GM18505 (cell line): ENCODE data around the gene MYL5.

ENCODE experiments used
- ATAC-seq: cut with Tn5 transposase; IDR thresholded peaks from one replicate; pipeline ENCODE4 v1.9.1; 2021; ENCODE audit not compliant: unreplicated experiment
- POLR2A ChIP-seq: IDR thresholded peaks from 4 replicates; pipeline ENCODE4 v1.6.1; 2011; ENCODE audit warnings: borderline replicate concordance; ENCODE audit not compliant: insufficient read depth, insufficient read length; ENCODE audit errors: extremely low read depth

MYL5 gene, protein sequence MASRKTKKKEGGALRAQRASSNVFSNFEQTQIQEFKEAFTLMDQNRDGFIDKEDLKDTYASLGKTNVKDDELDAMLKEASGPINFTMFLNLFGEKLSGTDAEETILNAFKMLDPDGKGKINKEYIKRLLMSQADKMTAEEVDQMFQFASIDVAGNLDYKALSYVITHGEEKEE

DNA sequence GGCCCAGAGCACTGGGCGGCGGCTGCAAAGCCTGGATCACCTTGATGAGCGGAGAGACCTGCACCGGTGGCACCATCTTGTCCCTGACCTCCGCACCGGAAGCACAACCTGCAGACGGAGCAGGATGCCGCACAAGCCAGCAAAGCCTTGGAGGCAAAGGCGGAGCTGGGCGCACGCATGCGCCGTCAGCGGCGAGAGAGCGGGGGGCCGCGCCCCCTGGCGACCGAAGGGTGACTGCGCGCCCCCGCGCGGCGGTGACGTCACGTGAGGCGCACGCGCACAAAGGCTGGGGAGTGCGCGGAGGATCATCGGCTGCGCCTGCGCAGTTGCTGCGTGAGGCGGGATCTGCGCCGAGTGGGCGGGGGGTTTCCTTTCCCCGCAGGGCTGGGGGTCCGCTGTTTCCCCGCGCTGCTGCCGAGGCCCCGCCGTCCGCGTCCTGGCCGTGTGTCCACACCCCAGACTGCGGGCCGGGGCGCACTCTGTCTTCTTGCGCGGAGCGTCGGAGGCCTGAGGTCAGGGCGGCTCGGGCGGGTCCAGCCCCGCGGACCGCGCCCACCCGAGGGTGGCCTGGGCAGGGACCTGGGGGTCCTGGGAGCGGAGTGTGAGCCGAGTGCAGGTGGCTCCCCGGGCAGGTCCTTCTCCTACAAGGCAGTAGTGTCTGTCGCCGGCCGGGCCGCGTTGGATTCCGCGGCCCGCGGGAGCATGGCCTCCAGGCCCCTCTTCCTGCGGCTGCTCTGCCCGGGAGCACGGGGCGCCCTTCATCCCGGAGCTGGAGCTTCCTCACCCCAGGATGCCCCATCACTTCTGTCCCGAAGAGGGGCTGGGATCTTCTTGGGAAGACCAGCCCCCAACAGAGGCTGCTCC lies at the start of gene MYL5, which contains the start of gene ATP5ME:
MYL5 (plus strand) TSS at position 371 of the 864 bp plus-strand sequence. CDS start 3,485 bp downstream, outside the sequence.
ATP5ME (minus strand) TSS at position 105 of the 864 bp plus-strand sequence; CDS start at position 76, 29 bp downstream.
- peak; percentile 71 for ATAC-seq
- peak; percentile 89 for TF ChIP-seq POLR2A

DNA sequence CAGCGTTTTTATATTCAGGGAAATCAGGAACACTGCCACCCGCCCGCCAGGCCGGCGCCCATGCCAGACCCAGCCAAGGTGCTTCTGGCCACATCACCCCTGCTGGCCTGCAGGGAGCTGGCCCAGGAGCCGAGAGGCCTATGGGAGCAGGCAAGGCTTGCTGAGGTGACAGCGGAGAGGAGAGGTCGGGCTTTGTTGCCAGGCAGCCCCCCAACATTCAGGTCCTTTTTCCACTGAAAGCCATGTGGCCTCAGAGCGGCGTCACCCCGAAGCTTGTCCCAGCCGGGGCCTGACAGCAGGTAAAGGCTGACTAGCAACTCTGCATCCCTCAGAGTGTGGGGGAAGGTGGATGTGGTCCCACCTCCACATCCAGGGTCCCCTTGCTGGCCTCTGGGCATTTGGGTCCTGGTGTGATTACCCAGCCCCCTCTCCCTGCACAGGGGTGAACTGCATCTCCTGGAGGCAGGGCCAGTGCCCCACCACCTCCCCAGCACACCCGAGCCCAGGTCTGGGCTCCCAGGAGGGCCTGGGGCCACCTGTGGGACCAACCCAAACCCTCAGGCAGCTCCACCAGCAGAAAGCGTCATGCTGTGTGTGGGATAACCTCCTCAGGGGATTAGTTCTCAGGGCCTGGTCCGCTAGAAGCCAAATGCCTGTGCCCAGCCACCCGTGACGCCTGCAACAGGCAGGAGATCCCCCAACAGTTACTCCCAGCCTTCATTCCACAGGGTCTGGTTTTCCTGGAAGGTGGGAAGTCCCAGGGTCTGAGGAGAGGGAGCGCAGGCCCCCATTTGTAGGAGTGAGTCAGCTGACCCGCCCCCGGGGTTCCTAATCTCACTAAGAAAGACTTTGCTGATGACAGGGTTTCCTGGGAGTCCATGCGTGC lies 49.4 kb upstream of the MYL5 start, which contains the start of gene PDE6B:
PDE6B (plus strand) TSS at position 869 of the 886 bp plus-strand sequence. CDS start 54 bp downstream, outside the sequence.
- ATAC-seq, result no peak
- TF ChIP-seq POLR2A, result no peak

DNA sequence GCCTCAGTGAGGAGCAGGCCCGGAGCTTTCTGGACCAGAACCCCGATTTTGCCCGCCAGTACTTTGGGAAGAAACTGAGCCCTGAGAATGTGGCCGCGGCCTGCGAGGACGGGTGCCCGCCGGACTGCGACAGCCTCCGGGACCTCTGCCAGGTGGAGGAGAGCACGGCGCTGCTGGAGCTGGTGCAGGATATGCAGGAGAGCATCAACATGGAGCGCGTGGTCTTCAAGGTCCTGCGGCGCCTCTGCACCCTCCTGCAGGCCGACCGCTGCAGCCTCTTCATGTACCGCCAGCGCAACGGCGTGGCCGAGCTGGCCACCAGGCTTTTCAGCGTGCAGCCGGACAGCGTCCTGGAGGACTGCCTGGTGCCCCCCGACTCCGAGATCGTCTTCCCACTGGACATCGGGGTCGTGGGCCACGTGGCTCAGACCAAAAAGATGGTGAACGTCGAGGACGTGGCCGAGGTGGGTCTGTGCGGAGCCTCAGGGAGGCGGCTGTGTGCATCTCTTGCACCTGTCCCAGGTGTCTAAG lies 48.6 kb upstream of the MYL5 start:
- ATAC-seq, result no peak
- TF ChIP-seq POLR2A, result no peak

DNA sequence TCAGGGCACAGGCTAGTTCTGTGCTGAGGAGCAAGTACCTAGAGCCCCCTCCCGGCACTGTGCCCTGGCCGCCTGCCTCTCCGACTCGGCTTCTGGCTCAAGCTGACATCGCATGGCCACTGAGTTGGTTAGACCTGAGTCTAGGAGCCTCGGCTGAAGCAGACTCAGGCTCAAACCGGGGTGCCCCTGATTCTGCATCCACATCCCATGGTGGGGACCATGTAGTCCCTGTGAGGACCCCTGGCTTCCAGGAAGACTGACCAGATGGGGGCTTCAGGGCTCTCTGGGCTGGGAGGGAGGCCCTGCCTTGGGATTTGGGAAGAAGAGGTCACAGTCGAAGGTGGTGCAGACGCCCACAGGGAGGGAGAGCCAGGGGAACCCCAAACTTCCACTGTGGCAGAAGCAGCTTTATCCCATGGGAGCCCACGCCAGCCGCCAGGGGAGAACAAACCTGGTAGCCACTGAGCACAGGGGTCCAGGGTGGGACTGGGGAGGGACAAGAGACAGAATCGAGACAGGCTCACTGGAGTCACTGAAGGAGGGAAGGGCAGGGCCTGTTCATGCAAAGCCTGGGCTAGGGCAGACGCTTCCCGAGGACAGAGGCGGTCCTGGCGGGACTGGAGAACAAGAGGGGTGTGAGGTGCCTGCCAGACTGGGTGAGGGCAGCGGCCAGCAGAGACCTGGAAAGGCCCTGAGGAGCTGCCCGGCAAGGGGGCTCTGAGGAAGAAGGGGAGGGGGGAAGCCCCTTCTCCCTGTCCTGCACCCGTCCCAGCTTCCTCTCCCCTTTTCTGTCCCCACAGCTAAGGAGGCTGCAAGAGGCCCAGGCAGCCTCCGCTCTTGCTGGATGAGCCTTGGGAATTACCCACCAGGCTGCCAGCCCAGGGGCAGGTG lies 47.9 kb upstream of the MYL5 start:
- ATAC-seq, result no peak

DNA sequence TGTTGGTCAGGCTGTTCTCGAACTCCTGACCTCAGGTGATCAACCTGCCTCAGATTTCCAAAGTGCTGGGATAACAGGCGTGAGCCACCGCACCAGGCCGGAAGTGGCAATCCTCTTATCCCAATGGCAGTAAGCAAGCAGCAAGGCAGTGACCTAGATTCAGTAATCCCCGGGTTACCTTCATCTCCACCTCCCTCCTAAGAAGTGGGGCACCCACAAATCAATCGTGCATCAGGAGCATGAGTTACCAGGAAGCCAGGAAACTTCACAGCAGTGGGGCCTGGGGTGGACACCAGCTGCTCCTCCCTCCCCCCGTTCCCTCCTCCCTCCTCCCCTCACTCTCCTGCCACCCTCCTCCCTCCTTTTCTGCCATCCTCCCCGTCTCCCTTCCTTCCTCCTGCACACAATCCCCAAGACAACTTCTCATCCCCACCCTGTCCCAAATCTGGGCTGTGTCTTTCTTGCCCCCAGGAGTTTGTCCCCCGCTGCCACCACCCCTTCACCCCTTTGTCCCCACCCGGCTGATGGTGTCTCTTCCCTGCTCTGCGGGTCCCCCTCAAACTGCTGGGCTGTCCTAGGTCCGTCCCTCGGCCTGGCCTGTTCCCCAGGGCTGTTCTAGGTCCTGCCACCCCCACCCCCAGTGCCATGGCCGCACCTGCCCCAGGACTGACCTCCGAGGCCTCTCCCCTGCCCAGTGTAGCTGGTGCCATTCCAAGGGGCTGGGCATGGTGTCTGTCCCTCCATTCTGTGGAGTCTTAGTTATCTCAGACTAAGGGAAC lies 46.8 kb upstream of the MYL5 start:
- no peak for TF ChIP-seq POLR2A
- no peak for ATAC-seq

More for the DNA sequence above, 47.9 kb upstream of the MYL5 start:
- TF ChIP-seq POLR2A, result no peak

DNA sequence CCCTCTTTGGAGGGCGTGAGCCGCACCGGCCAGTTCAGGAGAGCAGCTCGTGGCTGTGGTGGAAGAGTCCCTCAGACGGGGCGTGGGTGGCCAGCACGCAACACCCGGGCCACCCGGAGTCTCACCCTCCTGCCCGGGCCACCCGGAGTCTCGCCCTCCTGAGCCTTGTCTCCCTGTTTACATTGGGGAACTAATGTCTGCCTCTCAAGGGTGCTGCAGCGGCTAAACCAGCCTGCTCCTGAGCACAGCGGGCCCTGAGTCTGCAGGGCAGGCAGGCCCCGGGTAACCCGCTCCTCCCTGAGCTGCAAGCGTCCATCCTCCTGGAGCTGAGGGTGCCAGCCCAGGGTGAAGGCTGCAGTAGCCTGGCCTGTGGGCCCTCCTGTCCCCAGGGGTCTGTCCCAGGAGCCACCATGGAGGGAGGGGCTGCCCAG lies 46.0 kb upstream of the MYL5 start:
- no peak for TF ChIP-seq POLR2A
- ATAC-seq, result no peak

DNA sequence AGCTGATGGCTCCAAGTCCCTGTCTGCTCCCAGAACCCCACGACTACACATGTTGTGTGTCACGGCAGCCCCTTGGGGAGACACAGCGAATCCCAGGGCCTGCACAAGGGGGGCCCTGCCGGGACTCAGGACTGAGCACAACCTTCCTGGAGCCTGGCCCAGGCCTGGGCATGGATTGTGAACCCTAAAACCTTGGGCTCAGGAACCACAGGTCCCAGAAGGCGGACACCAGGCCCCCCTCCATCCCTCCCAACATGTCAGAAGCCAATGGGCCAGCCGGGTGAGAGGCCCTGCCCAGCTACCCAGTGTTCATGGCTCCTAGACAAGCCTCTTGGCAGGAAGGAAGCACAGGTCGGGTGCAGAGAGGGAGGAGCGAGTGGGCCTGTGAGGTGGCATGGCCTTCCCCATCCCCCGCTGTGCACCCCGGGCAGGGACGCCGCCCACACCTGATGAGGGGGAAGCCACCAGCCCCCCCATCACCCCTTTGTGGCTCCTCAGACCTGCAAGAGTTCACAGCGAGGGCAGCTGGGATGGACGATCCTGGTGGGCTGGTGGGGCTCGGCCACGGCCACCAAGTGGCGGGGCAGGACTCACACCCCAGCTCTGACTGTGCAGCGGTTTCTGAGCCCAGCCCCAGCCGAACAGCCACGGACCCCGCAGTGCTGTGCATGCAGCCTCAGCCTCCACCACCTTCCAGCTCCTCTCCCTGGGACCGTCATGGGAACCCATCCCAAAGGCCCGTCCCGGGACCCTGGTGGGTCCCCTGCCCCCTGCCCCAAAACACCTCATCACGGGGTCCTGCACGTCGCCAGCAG lies 45.3 kb upstream of the MYL5 start:
- no peak for ATAC-seq
- TF ChIP-seq POLR2A, result no peak

DNA sequence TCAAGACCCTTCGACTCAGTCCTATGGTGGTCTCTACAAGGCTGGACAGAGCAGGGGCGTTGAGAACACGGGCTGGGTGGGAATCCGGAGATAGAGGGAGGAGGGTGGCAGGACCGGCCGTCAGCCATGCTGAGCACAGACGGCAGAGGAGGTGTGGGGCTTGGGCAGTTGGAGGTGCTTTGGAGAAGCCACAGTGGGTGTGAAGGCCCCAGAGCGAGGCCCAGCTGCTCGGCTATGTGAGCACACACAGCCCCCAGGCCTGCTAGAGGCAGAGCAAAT lies 44.8 kb upstream of the MYL5 start:
- ATAC-seq, result no peak
- no peak for TF ChIP-seq POLR2A

DNA sequence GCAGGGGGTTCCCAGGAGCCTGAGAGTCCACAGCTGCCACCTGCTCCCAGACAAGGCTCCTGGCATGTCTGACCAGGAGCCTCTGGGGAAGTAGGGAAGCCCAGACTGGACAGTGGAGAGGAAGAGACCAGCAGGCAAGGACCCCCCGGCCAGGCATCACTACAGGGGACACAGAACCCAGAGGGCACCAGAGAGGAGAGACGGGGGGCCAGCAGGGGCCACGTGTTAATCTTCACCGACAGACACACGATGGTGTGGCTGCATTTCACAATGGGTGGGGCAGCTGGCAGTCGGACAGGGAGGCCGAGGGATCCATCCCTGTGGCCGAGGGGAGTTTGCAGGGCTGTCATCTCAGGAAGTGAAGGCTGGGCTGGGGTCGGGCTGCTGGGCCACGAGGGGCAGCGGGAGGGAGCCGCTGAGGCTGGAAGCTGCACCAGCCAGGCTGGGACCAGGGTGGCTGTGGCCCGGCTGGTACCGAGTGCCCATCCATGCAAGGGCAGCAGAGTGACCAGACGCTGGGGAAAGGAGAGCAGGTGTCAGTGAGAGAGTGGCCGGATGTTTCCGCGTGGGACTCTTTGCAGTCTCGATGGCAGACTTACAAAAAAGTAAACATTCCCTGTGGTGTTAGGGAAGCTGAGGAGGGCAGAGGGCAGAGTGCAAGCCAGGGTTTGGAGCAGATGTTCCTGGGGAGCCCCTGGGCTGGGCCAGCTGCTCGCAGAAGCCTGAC lies 44.3 kb upstream of the MYL5 start:
- no peak for TF ChIP-seq POLR2A
- ATAC-seq, result no peak

DNA sequence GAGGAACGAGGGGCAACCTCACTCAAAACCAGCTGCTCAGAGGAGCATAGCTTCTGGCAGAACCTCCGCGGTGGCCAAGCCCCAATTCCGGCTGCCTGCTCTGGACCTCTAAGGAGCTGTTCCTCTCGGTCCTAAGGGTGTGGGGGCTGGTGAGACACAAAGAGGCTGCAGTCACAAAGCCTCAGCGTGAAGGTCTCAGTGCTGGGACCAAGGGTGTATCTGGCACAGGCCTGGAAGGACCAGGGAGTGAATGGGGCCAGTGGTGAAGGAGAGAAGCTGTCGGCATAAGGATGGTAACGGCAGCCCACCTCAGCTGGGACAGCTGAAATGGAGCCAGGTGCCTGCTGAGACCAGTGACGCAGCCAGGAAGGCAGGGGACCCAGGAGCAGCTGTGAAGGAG lies 43.7 kb upstream of the MYL5 start:
- ATAC-seq, result no peak
- TF ChIP-seq POLR2A, result no peak
